ENCODE results near the gene ZCCHC12.

- TF ChIP-seq CTCF (conservative IDR thresholded peaks at IDR 0.05 in 1 of 2, IDR thresholded peaks at IDR 0.05 in 1 of 2; ENCODE audit: extremely low read depth in 1 of 2, insufficient read depth in 1 of 2, low read depth in 1 of 2, low read length in 2 of 2), result no peak
- TF ChIP-seq EZH2 (IDR thresholded peaks at IDR 0.05; ENCODE audit: borderline replicate concordance, low read length), result no peak
Observed at GRCh38 chrX:118802857-118803256, 20.8 kb upstream of the ZCCHC12 start.
